ENCODE measurements around the gene WWOX.

DNA sequence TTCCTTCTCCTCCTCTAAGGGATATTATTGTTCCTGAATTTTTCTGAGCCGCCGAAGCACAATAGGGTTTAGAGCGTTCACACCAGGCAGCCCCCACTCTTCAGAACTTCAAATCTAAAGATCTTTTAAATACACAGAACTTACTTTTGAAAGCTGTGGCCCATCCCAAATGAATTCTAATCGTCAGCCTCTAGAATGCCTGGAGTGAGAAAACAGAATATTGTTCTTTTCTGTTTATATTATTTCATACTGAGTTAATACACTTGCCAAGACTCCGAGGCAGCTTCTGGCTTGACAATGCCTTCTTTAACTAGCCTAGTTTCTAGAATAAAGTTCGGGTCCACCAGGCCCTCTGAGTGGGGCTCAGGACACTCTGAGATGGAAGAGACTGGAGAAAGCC is 405.6 kb downstream of the WWOX start:
- TF ChIP-seq, protein P1, sequence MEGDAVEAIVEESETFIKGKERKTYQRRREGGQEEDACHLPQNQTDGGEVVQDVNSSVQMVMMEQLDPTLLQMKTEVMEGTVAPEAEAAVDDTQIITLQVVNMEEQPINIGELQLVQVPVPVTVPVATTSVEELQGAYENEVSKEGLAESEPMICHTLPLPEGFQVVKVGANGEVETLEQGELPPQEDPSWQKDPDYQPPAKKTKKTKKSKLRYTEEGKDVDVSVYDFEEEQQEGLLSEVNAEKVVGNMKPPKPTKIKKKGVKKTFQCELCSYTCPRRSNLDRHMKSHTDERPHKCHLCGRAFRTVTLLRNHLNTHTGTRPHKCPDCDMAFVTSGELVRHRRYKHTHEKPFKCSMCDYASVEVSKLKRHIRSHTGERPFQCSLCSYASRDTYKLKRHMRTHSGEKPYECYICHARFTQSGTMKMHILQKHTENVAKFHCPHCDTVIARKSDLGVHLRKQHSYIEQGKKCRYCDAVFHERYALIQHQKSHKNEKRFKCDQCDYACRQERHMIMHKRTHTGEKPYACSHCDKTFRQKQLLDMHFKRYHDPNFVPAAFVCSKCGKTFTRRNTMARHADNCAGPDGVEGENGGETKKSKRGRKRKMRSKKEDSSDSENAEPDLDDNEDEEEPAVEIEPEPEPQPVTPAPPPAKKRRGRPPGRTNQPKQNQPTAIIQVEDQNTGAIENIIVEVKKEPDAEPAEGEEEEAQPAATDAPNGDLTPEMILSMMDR (IDR thresholded peaks at IDR 0.05; ENCODE audit: low read depth, low read length): no peak
- no peak for TF ChIP-seq POLR2A (IDR thresholded peaks at IDR 0.05; ENCODE audit: extremely low read depth, insufficient read length)
- no peak for TF ChIP-seq MYC (IDR thresholded peaks at IDR 0.05; ENCODE audit: low read depth, low read length)

All from NB4 (cell line).